ENCODE measurements around the gene TIMP4. TPM values are rescaled to one million over a fixed set of nuclear protein-coding genes. Genes with fewer than 3 reads are reported as not detected.

TIMP4 gene
- total RNA-seq, 1 donor from 2014 or later = 0.75 TPM

DNA sequence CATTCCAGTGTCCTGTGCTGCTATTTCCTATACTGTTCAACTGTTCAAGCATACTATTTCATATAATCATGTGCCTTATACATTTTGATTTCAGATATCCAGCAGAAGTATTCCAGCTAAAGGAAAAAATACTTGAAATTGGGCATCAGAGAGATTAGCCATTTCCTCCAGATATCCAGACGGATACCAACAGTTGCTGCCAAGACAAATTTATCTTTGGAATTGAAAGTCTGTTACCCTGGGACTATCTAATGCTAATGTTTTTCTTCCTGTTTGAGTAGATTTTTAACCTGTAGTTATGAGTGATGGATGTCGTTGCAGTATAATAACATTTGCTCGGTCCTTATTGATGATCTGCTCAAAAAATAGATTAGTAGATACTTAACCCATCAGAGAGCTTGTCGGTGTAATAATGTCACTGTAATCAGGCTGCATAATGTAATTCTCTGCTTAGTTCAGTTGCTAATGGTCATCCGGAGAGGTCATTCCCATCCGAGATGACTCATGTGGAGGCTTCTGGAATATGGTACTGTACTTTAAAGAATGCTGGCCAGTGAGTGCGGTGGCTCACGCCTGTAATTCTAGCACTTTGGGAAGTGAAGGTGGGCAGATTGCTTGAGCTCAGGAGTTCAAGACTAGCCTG, 51.5 kb downstream of the TIMP4 start:
- H3K36me3 Mint-ChIP-seq (ENCODE audit: low read depth) = no peaks in the 10 kb centered on the region
- TF ChIP-seq, protein P1, sequence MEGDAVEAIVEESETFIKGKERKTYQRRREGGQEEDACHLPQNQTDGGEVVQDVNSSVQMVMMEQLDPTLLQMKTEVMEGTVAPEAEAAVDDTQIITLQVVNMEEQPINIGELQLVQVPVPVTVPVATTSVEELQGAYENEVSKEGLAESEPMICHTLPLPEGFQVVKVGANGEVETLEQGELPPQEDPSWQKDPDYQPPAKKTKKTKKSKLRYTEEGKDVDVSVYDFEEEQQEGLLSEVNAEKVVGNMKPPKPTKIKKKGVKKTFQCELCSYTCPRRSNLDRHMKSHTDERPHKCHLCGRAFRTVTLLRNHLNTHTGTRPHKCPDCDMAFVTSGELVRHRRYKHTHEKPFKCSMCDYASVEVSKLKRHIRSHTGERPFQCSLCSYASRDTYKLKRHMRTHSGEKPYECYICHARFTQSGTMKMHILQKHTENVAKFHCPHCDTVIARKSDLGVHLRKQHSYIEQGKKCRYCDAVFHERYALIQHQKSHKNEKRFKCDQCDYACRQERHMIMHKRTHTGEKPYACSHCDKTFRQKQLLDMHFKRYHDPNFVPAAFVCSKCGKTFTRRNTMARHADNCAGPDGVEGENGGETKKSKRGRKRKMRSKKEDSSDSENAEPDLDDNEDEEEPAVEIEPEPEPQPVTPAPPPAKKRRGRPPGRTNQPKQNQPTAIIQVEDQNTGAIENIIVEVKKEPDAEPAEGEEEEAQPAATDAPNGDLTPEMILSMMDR (conservative IDR thresholded peaks at IDR 0.05) = no peak
- H3K4me3 Mint-ChIP-seq = no peak overlapping the region
- peaks cover 3% of the 10 kb centered on the region for H3K27me3 Mint-ChIP-seq (ENCODE audit: low read depth)
- no peak overlapping the region for H3K27ac Mint-ChIP-seq (ENCODE audit: unreplicated experiment)
- H3K4me1 Mint-ChIP-seq = no peaks in the 10 kb centered on the region
- DNase-seq (ENCODE audit: low read depth, low spot score) = no peak
- H3K9me3 Mint-ChIP-seq = peaks cover 14% of the 10 kb centered on the region

Other genes starting within 250 kb of the TIMP4 start
- 0.96 and 1.2 TPM in 2 replicates for gene SYN2, start 154.5 kb downstream of the TIMP4 start, total RNA-seq
- gene PPARG, start 130.2 kb upstream of the TIMP4 start, total RNA-seq = not detected in 2 replicates